Mesendoderm (in vitro differentiated cells): ENCODE measurements around the gene RAB11A. TPM values are rescaled to one million over a fixed set of nuclear protein-coding genes. Genes with fewer than 3 reads are reported as not detected.
A peak's percentile ranks its signal among the peaks of the same experiment; 100 is the strongest.

Source experiments
- DNase-seq: peaks from one replicate; pipeline ENCODE4 v3.0.0; 2013
- H2AK5ac ChIP-seq: 2 replicates; pipeline ENCODE4 v1.6.1; 2013; ENCODE audit warnings: low read length, inconsistent platforms
- H2BK120ac ChIP-seq: 2 replicates; pipeline ENCODE4 v1.6.1; 2013; ENCODE audit warnings: low read depth, mild to moderate bottlenecking, low read length, moderate library complexity, mixed read lengths
- H2BK15ac ChIP-seq: replicated peaks from 2 replicates; pipeline ENCODE4 v1.6.1; 2013; ENCODE audit warnings: low read depth, mild to moderate bottlenecking, moderate library complexity
- H2BK5ac ChIP-seq: 2 replicates; pipeline ENCODE4 v1.6.1; 2013; ENCODE audit warnings: low read length, inconsistent platforms
- H3K18ac ChIP-seq: 2 replicates; pipeline ENCODE4 v1.6.1; 2013; ENCODE audit warnings: mild to moderate bottlenecking, low read length, mixed read lengths
- H3K23ac ChIP-seq: one replicate; pipeline ENCODE4 v1.6.1; 2013; ENCODE audit warnings: low read length
- H3K27ac ChIP-seq: 2 replicates; pipeline ENCODE4 v1.5.1; 2013; ENCODE audit warnings: low read depth, mild to moderate bottlenecking, inconsistent platforms, low read length, moderate library complexity
- H3K27me3 ChIP-seq: 2 replicates; pipeline ENCODE4 v1.6.1; 2013; ENCODE audit warnings: low read length, control low read depth, mild to moderate bottlenecking, inconsistent platforms; ENCODE audit not compliant: insufficient read depth, poor library complexity
- H3K36me3 ChIP-seq: 2 replicates; pipeline ENCODE4 v1.6.1; 2013; ENCODE audit warnings: low read length, inconsistent platforms; ENCODE audit not compliant: control insufficient read depth, insufficient read depth
- H3K4ac ChIP-seq: one replicate; pipeline ENCODE4 v1.6.1; 2013; ENCODE audit warnings: low read depth, mild to moderate bottlenecking, low read length, moderate library complexity
- H3K4me1 ChIP-seq: 2 replicates; pipeline ENCODE4 v1.6.1; 2013; ENCODE audit warnings: low read depth, low read length, inconsistent platforms; ENCODE audit not compliant: control insufficient read depth
- H3K4me2 ChIP-seq: 2 replicates; pipeline ENCODE4 v1.6.1; 2013; ENCODE audit warnings: low read length
- H3K4me3 ChIP-seq: 2 replicates; pipeline ENCODE4 v1.5.1; 2013; ENCODE audit warnings: mild to moderate bottlenecking, low read length
- H3K56ac ChIP-seq: one replicate; pipeline ENCODE4 v1.6.1; 2013; ENCODE audit warnings: low read length
- H3K79me1 ChIP-seq: 2 replicates; pipeline ENCODE4 v1.6.1; 2013; ENCODE audit warnings: low read length, inconsistent platforms
- H3K79me2 ChIP-seq: 2 replicates; pipeline ENCODE4 v1.6.1; 2013; ENCODE audit warnings: mild to moderate bottlenecking, low read length; ENCODE audit not compliant: control insufficient read depth, insufficient read depth
- H3K9ac ChIP-seq: 2 replicates; pipeline ENCODE4 v1.6.1; 2013; ENCODE audit warnings: low read length, inconsistent platforms
- H4K5ac ChIP-seq: one replicate; pipeline ENCODE4 v1.6.1; 2013; ENCODE audit warnings: low read length
- H4K8ac ChIP-seq: one replicate; pipeline ENCODE4 v1.6.1; 2013; ENCODE audit warnings: low read depth, mild to moderate bottlenecking, control low read depth, low read length, moderate library complexity
- WGBS: extraction: QIAGEN DNeasy Blood & Tissue Kit; methylation state at CpG from one replicate; pipeline ENCODE4 v1.1.7; 2013; ENCODE audit warnings: low lambda C conversion rate, missing lambda C conversion rate; ENCODE audit not compliant: insufficient coverage; ENCODE audit errors: extremely low coverage; 5-methylcytosine and 5-hydroxymethylcytosine counted together
- polyA plus RNA-seq, 2 experiments: library from polyadenylated mRNA; stranded (reverse); fragments of 200-250 nt; gene quantifications; one replicate each; pipeline ENCODE4 v1.2.3, GENCODE V29; 2013

RAB11A gene
- 280 TPM for polyA plus RNA-seq (2013, experiment 1 of 2)
- polyA plus RNA-seq (2013, experiment 2 of 2) = 273 TPM

DNA sequence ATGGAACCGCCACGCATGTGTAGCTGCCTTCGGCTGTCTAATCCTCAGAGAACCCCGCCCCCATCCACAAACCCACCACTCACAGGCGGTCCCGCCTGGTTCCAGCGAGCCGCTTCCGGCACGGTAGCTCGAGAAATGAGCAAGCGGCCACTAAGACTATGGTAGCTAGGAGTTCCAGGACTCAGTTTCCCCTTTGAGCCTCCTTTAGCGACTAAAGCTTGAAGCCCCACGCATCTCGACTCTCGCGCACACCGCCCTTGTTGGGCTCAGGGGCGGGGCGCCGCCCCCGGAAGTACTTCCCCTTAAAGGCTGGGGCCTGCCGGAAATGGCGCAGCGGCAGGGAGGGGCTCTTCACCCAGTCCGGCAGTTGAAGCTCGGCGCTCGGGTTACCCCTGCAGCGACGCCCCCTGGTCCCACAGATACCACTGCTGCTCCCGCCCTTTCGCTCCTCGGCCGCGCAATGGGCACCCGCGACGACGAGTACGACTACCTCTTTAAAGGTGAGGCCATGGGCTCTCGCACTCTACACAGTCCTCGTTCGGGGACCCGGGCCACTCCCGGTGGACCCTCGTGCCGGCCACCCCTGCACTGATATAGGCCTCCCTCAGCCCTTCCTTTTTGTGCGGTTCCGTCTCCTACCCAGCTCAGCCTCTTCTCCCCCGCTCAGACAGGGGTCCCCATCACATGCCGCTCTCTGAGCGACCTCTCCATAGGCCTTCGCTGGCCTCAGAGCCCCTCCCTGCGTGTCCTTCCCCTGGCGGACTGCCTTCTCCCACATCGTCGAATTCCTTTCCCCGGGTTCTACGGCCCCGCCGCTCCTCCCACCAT lies at the start of gene RAB11A:
TSS of gene RAB11A (plus strand) at position 366 of the 828 bp plus-strand sequence. CDS start at position 461, 95 bp downstream.
- H2BK120ac ChIP-seq = no peak within 1 kb of the TSS
- peak within 1 kb of the TSS; percentile 99 for H3K4me3 ChIP-seq
- WGBS = no CpG with 5 or more reads among the region's 62 CpGs
- peak; percentile 98 for DNase-seq
- peak within 1 kb of the TSS; percentile 99 for H3K56ac ChIP-seq
- H3K36me3 ChIP-seq = no peaks in the 10 kb centered on the region
- no peaks in the 10 kb centered on the region for H3K27me3 ChIP-seq
- H2AK5ac ChIP-seq = peak within 1 kb of the TSS; percentile 38
- peaks cover 44% of the 10 kb centered on the region for H3K79me2 ChIP-seq
- H4K5ac ChIP-seq = no peak within 1 kb of the TSS
- H2BK15ac ChIP-seq = no peak within 1 kb of the TSS
- H3K23ac ChIP-seq = peak within 1 kb of the TSS; percentile 96
- peak within 1 kb of the TSS; percentile 19 for H3K4ac ChIP-seq
- H3K4me2 ChIP-seq = peak within 1 kb of the TSS; percentile 85
- peak within 1 kb of the TSS; percentile 86 for H2BK5ac ChIP-seq
- no peaks in the 10 kb centered on the region for H3K4me1 ChIP-seq
- no peak within 1 kb of the TSS for H4K8ac ChIP-seq
- H3K9ac ChIP-seq = peak within 1 kb of the TSS; percentile 99
- H3K79me1 ChIP-seq = peaks cover 2% of the 10 kb centered on the region
- H3K27ac ChIP-seq = peak within 1 kb of the TSS; percentile 58
- H3K18ac ChIP-seq = peak within 1 kb of the TSS; percentile 65

DNA sequence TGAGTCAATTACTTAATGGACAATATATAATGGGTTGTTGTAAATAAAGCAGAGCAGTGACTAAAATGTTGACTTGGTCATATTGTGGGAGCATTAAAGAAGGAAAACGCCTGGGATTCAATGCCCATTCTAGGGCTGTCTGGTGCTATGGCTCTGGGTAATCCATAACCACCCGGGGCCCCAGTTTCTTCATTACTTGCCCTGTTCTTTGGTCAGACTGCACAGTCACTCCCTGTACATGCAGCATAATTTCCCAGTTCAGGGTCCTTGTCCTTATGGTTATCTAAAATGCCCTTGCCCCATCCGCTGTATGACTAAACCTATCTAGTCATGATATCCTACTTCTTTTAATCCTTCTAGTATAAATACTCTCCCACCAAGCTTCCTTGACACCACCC lies 49.7 kb upstream of the RAB11A start:
- Histone ChIP-seq H3K4me2 (no peak overlapping the region), H3K27ac (no peak overlapping the region), H3K79me2 (no peaks in the 10 kb centered on the region), H3K56ac (no peak overlapping the region), H3K4me1 (no peaks in the 10 kb centered on the region), H3K18ac (no peak overlapping the region), H3K36me3 (no peaks in the 10 kb centered on the region), H3K27me3 (no peaks in the 10 kb centered on the region), H2BK5ac (no peak overlapping the region), H2BK120ac (no peak overlapping the region), H3K4me3 (no peak overlapping the region), H4K5ac (no peak overlapping the region), H4K8ac (no peak overlapping the region), H2AK5ac (no peak overlapping the region), H3K9ac (no peak overlapping the region), H3K4ac (no peak overlapping the region), H3K23ac (no peak overlapping the region), H2BK15ac (no peak overlapping the region), H3K79me1 (no peaks in the 10 kb centered on the region)
- DNase-seq = no peak
- whole genome bisulfite sequencing = no CpG with 5 or more reads among the region's 3 CpGs

DNA sequence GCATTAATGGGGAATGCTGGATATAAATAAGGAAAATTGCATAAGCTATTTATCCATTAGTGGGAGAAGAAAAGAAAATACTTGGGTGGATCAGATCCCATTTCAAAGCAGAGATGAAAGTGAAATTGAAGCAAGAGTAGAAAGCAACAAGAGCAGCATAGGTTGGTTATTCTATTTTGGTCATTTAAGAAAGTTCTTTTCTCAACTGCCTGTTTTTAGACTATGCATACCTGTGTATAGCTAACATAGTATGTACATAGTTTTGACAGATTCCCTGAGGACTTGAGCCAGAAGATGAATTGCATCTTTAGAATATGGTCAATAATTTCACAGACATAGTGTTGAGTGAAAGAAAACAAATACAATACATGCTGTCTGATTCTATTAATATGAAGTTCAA lies 48.2 kb upstream of the RAB11A start:
- Histone ChIP-seq H2AK5ac (no peak overlapping the region), H2BK5ac (no peak overlapping the region), H2BK15ac (no peak overlapping the region), H3K4me2 (no peak overlapping the region), H3K23ac (no peak overlapping the region), H3K27me3 (no peaks in the 10 kb centered on the region), H4K8ac (no peak overlapping the region), H3K9ac (no peak overlapping the region), H3K79me2 (no peaks in the 10 kb centered on the region), H3K4me3 (no peak overlapping the region), H3K56ac (no peak overlapping the region), H3K4ac (no peak overlapping the region), H4K5ac (no peak overlapping the region), H3K4me1 (no peaks in the 10 kb centered on the region), H3K18ac (no peak overlapping the region), H2BK120ac (no peak overlapping the region), H3K79me1 (no peaks in the 10 kb centered on the region), H3K27ac (no peak overlapping the region), H3K36me3 (no peaks in the 10 kb centered on the region)
- no peak for DNase-seq

DNA sequence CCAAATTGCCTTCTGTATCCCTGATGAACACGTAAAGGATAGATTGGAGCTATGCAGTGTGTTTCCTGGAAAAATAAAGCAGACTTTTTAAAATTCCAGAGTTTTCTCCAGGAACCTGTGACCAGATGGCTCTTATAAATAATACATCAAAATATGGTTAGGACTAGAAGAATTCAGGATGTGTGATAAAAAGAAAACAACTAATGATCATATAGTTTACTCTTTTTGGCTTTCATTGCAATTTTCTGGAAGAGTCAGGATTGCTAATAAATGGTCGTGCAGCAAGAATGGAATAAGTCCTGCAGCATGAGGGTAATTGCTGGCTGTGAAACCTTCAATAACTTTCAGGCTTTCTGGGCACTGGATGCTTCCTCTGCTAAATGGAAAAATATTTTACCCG lies 47.0 kb upstream of the RAB11A start:
- no peak overlapping the region for H4K5ac ChIP-seq
- no peak overlapping the region for H3K18ac ChIP-seq
- no peak for DNase-seq
- no peaks in the 10 kb centered on the region for H3K27me3 ChIP-seq
- H3K23ac ChIP-seq = no peak overlapping the region
- no peaks in the 10 kb centered on the region for H3K4me1 ChIP-seq
- H3K79me2 ChIP-seq = no peaks in the 10 kb centered on the region
- H3K56ac ChIP-seq = no peak overlapping the region
- no peak overlapping the region for H2BK5ac ChIP-seq
- H3K79me1 ChIP-seq = no peaks in the 10 kb centered on the region
- H3K27ac ChIP-seq = no peak overlapping the region
- no peak overlapping the region for H4K8ac ChIP-seq
- no peaks in the 10 kb centered on the region for H3K36me3 ChIP-seq
- H3K4me3 ChIP-seq = no peak overlapping the region
- H2AK5ac ChIP-seq = no peak overlapping the region
- no CpG with 5 or more reads among the region's 3 CpGs for WGBS
- no peak overlapping the region for H2BK15ac ChIP-seq
- H3K9ac ChIP-seq = no peak overlapping the region
- H3K4ac ChIP-seq = no peak overlapping the region
- no peak overlapping the region for H2BK120ac ChIP-seq
- H3K4me2 ChIP-seq = no peak overlapping the region

DNA sequence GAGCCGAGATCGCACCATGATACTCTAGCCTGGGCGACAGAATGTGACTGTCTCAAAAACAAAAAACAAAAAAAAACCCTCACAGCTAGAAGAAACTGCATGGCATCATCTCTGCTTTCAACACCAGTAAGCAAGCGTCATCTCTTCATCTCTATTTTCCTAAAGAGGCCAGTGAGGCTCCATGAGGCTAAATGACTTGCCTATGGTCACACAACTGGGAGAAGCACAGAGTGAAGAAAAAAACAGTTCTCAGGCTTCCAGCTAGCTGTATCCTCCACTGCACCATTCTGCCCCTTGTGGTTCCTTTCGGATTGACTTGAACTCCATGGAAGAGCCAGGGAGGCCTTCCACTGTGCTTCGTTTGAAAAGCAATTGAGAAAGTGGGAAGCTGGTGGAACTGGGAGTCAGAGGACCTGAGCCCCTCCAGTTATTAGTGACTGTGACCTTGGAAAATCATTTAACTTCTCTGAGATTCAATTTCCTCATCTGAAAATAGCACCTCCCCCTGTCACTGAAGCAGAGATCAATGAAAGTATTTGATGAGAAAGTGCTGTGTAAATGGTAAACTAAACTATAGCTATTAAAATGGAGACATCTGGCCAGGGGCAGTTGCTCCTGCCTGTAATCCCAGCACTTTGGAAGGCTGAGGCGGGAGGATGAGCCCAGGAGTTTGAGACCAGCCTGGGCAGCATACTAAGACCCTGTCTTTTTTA lies 45.1 kb upstream of the RAB11A start:
- Histone ChIP-seq H3K4me2 (no peak overlapping the region), H3K79me2 (no peaks in the 10 kb centered on the region), H3K9ac (no peak overlapping the region), H2BK120ac (no peak overlapping the region), H3K18ac (no peak overlapping the region), H4K8ac (no peak overlapping the region), H3K36me3 (no peaks in the 10 kb centered on the region), H3K4me1 (no peaks in the 10 kb centered on the region), H3K27ac (no peak overlapping the region), H3K23ac (no peak overlapping the region), H4K5ac (no peak overlapping the region), H2AK5ac (no peak overlapping the region), H3K4ac (no peak overlapping the region), H3K56ac (no peak overlapping the region), H3K27me3 (no peaks in the 10 kb centered on the region), H3K4me3 (no peak overlapping the region), H2BK5ac (no peak overlapping the region), H2BK15ac (no peak overlapping the region), H3K79me1 (no peaks in the 10 kb centered on the region)
- DNase-seq = peak; percentile 87
- WGBS = no CpG with 5 or more reads among the region's 7 CpGs
